IPS-20b (cell line): ENCODE data around the gene CXCL11.

Experiments used
- H3K27ac ChIP-seq: one replicate; pipeline ENCODE4 v1.5.1; 2013; ENCODE audit warnings: low read length
- H3K27me3 ChIP-seq: 2 replicates; pipeline ENCODE4 v1.6.1; 2013; ENCODE audit warnings: mild to moderate bottlenecking, low read length, inconsistent platforms; ENCODE audit not compliant: insufficient read depth
- H3K36me3 ChIP-seq: 2 replicates; pipeline ENCODE4 v1.6.1; 2013; ENCODE audit warnings: low read depth, mild to moderate bottlenecking, inconsistent platforms, low read length, moderate library complexity; ENCODE audit not compliant: insufficient read depth
- H3K4me1 ChIP-seq: 2 replicates; pipeline ENCODE4 v1.6.1; 2013; ENCODE audit warnings: mild to moderate bottlenecking, control low read depth, inconsistent platforms, low read length, moderate library complexity; ENCODE audit not compliant: insufficient read depth
- H3K4me3 ChIP-seq: 2 replicates; pipeline ENCODE4 v1.5.1; 2013; ENCODE audit warnings: mild to moderate bottlenecking, low read length, inconsistent platforms
- H3K9ac ChIP-seq: 2 replicates; pipeline ENCODE4 v1.6.1; 2013; ENCODE audit warnings: low read depth, mild to moderate bottlenecking, inconsistent platforms, low read length, moderate library complexity
- H3K9me3 ChIP-seq: 2 replicates; pipeline ENCODE4 v1.6.1; 2013; ENCODE audit warnings: mild to moderate bottlenecking, low read depth, low read length, inconsistent platforms; ENCODE audit not compliant: insufficient read depth

The CXCL11 gene

GRCh38 chr4:75997946-75998345 is 37.9 kb downstream of the CXCL11 start:
- Histone ChIP-seq H3K27ac (no peak overlapping the region), H3K9me3 (no peaks in the 10 kb centered on the region), H3K9ac (no peak overlapping the region), H3K4me3 (no peak overlapping the region), H3K4me1 (no peaks in the 10 kb centered on the region), H3K27me3 (0 out of 2 replicates have a peak, but pooled peaks cover 7% of the 10 kb centered on the region), H3K36me3 (no peaks in the 10 kb centered on the region)

GRCh38 chr4:75997081-75997480 is 38.8 kb downstream of the CXCL11 start:
- H3K36me3 ChIP-seq: no peaks in the 10 kb centered on the region
- H3K9me3 ChIP-seq: no peaks in the 10 kb centered on the region
- no peak overlapping the region for H3K9ac ChIP-seq
- H3K4me1 ChIP-seq: no peaks in the 10 kb centered on the region
- H3K27ac ChIP-seq: no peak overlapping the region
- H3K27me3 ChIP-seq: 0 out of 2 replicates have a peak, but pooled peaks cover 7% of the 10 kb centered on the region
- no peak overlapping the region for H3K4me3 ChIP-seq

- Histone ChIP-seq H3K27ac (no peak overlapping the region), H3K9me3 (no peaks in the 10 kb centered on the region), H3K27me3 (0 out of 2 replicates have a peak, but pooled peaks cover 7% of the 10 kb centered on the region), H3K4me1 (no peaks in the 10 kb centered on the region), H3K36me3 (no peaks in the 10 kb centered on the region), H3K9ac (no peak overlapping the region), H3K4me3 (no peak overlapping the region)
These were observed 40.1 kb downstream of the CXCL11 start for GRCh38 chr4:75995727-75996126.

GRCh38 chr4:75992462-75992861 is 43.4 kb downstream of the CXCL11 start:
- Histone ChIP-seq H3K36me3 (0 out of 2 replicates have a peak, but pooled peaks cover 3% of the 10 kb centered on the region), H3K27me3 (0 out of 2 replicates have a peak, but pooled peaks cover 7% of the 10 kb centered on the region), H3K9me3 (no peaks in the 10 kb centered on the region), H3K4me3 (no peak overlapping the region), H3K9ac (no peak overlapping the region), H3K27ac (no peak overlapping the region), H3K4me1 (peaks cover 8% of the 10 kb centered on the region; the same call in 1 of the 2 replicates)

GRCh38 chr4:75989846-75990528 is 45.9 kb downstream of the CXCL11 start:
- peak overlapping the region; percentile 95 for H3K9ac ChIP-seq
- 0 out of 2 replicates have a peak, but pooled peaks cover 7% of the 10 kb centered on the region for H3K36me3 ChIP-seq
- peaks cover 8% of the 10 kb centered on the region; the same call in 1 of the 2 replicates for H3K4me1 ChIP-seq
- no peak overlapping the region for H3K27ac ChIP-seq
- 0 out of 2 replicates have a peak, but pooled peaks cover 7% of the 10 kb centered on the region for H3K27me3 ChIP-seq
- no peaks in the 10 kb centered on the region for H3K9me3 ChIP-seq
- H3K4me3 ChIP-seq: peak overlapping the region; percentile 95

- H3K36me3 ChIP-seq: peaks cover 28% of the 10 kb centered on the region
- no peak overlapping the region for H3K9ac ChIP-seq
- no peak overlapping the region for H3K4me3 ChIP-seq
- no peak overlapping the region for H3K27ac ChIP-seq
- H3K27me3 ChIP-seq: no peaks in the 10 kb centered on the region
- H3K4me1 ChIP-seq: peaks cover 8% of the 10 kb centered on the region; the same call in 1 of the 2 replicates
- no peaks in the 10 kb centered on the region for H3K9me3 ChIP-seq
These were observed 50.8 kb downstream of the CXCL11 start for GRCh38 chr4:75985116-75985515.
